Measurements from ENCODE around the gene BEAN1.
"Not testable (repeated sequence)": the region's sequence is repeated elsewhere in the genome, so short reads cannot be mapped to it uniquely, and the experiment has no call there.

Gene BEAN1

DNA sequence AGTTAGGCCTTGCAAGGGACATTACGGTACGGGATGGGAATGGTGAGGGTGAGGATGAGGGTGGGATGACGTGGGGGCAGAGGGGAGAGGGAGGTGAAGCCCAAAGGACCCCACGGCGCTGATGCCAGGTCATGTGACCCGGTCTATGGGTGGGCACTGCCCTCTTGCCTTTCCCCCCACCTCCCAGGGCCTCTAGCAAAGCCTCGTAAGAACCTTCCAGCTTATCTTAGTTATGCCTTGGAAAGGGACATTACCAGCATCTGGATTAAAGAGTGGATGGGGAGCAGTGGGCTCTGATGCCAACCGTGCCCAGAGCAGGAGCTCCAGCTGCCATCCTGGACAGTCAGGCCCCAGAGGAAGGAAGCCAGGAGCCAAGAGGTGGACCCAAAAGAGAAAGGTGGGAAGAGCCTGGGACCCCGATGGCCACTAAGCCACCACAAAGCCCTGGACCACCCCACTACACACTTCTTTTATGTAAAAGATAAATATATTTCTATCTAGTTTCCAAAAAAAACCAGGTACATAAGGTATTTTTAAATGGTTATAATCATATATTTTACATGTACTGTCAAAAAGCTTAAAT, 81.9 kb downstream of the BEAN1 start:
- no peak for DNase-seq (ENCODE audit: low read depth)

DNA sequence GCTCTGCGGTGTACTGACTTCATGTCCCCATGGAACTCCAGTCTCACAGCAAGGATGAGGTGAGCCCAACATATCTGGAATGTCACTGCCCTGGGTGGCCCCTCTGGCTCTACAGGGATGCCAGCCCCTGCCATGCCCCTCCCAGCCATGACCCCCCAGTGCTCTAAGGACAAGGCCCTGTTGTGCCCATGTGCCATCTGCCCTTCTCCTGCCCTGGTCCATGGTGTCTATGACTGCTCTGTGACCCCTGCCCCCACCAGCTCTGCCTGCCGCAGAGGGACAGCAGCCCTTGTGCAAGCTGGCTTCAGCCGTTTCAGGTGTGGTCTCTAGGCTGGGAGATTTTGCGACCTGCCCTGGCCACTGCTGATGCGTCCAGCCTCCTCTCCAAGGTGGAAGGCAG, 82.5 kb downstream of the BEAN1 start:
- no peak for DNase-seq (ENCODE audit: low read depth)

DNA sequence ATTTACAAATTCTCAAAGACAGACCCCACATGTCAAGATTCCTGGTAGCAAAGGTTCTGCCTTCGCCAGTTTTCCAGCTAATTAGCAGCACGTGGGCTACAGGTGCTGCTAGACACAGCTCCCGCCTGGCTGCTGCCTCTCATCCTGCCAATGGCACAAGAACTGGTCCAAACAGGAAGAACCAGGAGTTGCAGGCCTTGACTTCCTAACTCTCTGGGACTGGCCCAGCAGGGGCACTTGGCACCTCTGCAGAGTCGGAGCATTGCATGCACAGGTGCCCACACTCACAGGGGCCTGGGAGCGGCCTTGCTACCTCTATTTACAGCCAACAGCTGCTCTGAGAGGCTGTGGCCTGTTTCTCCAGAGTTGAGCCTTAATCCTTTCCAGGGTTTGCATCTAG, 83.2 kb downstream of the BEAN1 start:
- DNase-seq (ENCODE audit: low read depth), result no peak

DNA sequence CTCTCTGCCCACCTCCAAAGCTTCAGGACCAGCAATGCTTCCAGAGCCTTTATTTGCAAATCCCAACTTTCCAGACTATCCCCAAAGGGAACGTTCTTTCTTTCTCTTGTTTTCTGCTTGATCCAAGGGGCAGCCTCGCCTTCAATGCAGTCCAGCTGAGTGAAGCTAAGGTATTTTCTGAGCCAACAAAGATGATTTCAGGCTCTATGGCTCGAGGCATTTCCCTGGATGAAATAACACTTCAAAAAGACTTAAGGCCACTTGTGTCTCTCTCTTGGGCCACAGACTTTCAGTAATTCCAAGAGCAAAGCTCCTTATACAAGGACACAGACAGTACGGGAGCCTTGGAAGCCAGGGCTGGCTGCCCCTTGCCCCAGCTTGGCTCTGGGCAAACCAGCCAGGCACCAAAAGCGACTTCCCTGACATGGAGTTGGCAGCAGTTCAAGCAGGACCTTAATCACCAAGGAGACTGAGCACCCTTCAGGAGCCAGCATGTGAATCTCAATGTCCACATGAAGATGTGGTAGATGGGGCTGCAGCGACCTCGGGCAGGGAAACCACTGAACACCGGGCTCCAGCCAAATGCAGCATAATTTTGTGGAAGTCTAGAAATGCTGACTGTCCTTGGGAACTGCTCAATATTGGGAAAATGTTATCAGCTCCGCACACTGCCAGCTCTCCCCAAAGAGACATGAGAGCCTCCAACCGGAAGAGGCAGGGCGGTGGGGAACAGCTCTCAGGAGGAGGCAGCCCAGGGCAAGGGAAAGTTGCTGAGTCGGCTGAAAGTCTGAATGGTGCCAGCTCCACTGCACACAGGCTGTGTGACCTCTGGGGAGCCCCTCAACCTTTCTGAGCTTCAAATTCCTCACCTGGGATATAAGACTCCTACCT, 83.9 kb downstream of the BEAN1 start:
- no peak for DNase-seq (ENCODE audit: low read depth)

DNA sequence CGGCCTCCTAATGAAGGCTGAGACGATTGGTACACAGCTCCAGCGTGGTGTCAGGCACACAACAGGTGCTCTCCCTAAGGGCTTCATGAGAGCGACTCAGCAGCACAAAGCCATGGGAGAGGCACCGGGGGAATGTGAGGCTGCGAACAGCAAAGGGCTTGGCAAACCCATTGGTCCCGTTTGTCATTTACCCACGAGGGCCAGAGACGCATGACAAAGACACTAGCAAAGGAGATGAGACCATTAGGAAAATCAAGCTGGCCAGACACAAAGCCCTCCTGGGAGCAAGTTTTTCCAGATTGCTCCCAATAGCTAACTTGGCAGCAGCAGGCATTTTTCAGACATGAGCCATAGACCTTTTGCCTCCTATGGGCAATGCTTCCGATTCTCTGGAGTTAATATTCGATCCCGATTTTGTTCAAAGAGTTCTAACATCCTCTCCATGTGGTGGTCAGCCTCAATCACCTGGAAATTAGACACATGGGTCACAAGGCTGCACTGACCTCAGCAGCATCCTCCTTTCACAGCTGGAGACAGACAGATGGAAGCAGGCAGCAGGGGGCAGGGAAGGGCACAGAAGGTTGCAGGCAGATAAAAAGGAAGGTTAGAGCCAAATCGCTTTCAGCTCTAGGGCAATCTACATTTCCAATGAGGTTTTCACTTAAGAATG, 84.6 kb downstream of the BEAN1 start:
- no peak for DNase-seq (ENCODE audit: low read depth)

DNA sequence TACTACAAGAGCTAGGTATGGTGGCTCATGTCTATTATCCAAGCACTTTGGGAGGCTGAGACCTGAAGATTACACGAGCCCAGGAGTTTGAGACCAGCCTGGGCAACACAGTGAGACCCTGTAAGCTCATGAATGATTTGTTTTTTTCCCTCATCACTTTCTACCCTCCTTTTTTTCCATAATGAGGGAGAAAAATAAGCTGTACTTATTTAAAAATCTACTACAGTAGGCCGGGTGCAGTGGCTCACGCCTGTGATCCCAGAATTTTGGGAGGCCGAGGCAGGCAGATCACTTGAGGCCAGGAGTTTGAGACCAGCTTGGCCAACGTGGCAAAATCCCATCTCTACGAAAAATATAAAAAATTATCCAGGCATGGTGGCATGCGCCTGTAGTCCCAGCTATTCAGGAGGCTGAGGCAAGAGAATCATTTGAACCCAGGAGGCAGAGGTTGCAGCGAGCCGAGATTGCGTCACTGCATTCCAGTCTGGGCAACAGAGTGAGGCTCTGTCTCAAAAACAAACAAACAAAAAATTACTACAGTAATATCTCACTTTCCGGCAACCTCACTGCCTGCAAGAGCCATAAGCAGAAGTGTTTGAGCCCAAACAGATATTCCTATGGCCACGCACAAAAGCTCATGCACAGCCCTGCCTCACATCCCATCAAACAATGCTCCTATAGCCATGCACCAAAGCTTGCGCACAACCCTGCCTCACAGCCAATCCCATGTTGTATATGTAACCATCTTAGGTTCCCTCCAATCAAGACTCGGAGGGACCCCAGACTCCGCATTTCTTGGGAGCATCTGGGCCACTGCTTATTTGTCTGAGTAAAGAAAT, 85.4 kb downstream of the BEAN1 start:
- DNase-seq (ENCODE audit: low read depth), result no peak

DNA sequence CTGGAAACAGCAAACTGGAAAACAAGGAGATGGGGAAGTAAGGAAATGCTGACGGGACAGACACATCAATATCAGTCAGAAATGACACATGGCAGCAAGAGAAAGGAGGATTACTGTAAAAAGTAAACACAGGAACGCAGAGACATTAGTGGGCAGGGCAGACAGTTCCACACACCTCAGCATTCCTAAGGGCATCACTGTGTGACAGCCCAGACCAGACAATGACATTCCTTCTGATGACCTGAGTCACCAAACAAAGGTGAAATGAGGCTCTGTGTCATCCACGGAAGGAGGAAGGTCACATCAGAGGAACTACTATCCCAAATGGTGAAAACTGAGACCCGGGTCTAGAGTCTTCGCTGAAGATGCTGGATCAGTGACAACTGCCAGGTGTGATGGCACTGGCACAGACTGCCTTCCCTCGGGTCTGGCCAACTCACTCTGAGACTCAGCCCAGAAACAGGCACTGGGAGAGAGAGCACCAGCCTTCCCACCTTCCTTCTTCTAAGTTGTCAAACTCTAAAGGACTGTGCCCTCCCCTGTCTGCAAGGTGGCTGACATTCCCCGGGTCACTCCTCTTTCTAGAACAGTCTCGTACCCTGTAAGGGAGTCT, 86.1 kb downstream of the BEAN1 start:
- no peak for DNase-seq (ENCODE audit: low read depth)

DNA sequence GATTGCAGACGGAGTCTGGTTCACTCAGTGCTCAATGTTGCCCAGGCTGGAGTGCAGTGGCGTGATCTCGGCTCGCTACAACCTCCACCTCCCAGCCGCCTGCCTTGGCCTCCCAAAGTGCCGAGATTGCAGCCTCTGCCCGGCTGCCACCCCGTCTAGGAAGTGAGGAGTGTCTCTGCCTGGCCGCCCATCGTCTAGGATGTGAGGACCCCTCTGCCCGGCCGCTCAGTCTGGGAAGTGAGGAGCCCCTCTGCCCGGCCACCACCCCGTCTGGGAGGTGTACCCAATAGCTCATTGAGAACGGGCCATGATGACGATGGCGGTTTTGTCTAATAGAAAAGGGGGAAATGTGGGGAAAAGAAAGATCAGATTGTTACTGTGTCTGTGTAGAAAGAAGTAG, 87.3 kb downstream of the BEAN1 start:
- DNase-seq (ENCODE audit: low read depth), result not testable (repeated sequence)

DNA sequence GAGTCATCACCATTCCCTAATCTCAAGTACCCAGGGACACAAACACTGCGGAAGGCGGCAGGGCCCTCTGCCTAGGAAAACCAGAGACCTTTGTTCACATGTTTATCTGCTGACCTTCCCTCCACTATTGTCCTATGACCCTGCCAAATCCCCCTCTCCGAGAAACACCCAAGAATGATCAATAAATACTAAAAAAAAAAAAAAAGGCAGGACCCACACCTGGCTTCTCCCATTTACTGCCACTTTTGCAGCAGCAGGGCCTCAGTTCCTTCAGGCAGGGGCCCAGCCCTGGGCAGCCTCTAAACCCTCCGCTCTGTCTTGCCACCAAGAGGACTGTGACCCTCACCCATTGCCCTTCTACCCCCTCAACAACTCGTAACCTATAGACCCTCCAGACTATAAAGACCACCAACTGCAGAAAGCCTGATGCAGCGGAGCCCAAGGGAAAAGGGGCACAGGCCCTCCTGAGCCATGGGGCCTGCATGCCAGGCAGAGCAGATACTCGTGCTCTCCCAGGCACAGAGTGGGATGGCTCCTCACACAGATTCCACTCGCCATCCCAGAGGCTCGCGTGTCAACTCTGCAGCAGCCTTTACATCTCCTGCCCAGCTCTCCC, 88.0 kb downstream of the BEAN1 start:
- not testable (repeated sequence) for DNase-seq (ENCODE audit: low read depth)

DNA sequence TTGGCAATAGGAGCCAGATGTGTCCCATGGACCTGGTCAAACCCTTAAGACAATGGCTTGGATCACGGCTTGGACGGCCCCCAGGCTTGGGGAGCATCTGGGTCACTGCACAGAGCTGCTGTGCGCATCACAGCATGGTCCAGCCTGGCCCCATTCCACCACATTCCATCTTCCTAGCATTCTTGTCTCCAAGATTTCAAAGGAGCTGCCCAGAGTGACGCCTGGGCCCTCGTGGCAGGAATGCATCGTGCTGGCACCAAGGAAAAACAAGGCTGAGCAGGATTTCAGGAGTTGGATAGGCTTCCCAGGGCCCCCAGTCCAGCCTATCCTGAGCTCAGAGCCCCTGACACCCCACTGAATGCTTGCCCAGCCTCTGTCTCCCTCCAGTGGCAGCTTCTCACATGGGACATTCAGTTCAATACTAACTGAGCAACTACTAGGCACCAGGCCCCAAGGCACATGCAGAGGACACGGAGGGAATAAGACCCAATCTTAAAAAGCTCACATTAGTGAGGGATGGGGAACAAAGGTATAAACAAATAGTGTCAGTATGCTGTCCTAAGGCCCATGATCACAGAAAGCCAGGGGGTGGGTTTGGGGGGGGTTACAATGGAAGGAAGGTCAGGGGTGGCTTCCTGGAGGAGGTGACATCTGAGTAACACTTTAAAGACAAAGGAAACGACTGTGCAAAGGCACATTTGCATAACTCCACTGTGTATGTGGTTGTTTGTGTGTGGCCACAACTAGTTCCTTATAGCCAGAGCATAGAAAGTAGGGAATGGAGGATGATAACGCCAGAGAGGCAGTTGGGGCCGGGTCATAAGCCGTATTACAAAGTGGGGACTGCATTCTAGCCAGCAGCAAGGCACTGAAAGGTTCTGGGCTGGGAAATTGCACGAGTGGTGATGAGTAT, 88.8 kb downstream of the BEAN1 start:
- no peak for DNase-seq (ENCODE audit: low read depth)

DNA sequence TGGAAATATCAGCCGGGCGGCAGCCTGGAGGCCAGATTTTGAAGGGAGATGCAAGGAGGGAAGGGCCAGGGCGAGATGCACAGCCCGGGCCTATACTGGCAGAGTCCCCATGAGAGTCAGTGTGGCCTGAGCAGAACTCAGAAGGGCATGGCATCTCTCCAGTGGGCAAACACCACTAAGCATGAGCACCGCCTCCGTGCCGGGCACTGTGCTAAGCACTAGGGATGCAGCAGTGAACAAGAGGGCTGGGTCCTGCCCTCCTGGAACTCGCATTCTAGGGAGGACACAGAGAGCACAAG, 89.4 kb downstream of the BEAN1 start:
- DNase-seq (ENCODE audit: low read depth), result no peak

DNA sequence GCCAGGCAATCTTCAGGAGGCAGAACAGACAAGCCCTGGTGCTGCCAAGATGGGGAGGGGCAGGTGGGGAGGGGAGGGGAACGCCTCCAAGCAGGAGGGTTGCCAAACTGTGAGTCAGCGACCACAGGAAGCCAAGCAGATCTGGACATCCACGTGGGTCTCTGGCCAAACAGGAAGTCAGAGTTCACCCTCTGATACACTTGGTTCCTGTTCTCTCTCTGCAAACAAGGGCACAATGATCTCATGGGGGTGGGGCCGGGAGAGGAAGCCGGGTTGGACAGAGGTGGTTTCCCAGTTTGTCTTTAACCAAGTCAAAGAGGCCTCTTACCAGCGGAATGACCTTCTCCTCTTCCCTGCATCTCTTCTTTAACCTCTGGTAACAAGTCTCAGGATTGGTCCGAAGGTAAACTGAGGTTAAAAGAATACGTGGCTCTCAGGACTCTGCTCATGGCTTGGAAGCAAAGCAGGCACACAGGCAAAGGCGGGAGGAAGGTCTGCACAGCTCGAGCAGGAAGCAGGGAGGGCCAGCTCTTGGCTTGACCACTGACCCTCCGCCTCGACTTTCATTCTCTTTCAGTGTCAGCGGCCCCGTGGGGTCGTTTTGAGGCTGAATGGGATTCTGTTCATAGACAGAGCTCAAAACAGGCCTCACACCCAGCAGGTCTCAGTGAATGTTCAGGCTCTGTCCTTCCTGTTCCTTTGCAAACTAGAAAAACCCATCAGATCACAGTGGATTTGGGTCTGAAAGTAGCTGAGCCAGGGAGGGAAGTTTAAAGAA, 89.9 kb downstream of the BEAN1 start:
- peak; percentile 66 for DNase-seq (ENCODE audit: low read depth)

DNA sequence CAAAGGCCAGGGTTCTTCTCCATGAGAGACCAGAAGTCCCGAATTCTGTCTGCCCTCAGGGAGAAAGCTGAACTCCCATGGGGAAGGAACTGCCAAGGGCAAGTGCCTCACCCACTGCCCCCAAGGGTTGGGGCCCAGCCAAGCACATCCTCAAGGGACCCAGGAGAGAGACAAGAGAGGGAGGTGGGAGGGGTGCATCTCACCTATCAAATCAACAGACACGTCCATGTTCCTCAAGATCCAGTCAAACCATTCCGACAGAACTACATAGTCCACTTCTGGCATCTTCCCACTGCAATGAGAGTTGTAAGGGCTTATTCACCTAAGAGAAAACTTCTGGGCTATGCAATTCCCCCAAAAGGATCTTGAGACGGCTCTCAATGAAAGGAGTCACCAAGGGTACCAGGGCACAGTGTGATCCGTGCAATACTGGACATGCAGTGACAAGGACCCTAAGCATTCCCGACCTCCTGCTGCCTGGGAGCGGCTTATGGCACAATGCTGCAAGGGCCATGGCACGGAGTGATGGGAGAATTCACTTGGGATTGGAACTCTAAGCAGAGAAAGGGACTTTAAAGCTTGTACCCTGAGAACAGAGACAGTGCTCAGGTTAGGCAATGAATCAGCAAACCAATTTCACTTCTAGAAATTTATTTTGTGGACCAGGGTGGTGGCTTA, 90.6 kb downstream of the BEAN1 start:
- DNase-seq (ENCODE audit: low read depth), result no peak

DNA sequence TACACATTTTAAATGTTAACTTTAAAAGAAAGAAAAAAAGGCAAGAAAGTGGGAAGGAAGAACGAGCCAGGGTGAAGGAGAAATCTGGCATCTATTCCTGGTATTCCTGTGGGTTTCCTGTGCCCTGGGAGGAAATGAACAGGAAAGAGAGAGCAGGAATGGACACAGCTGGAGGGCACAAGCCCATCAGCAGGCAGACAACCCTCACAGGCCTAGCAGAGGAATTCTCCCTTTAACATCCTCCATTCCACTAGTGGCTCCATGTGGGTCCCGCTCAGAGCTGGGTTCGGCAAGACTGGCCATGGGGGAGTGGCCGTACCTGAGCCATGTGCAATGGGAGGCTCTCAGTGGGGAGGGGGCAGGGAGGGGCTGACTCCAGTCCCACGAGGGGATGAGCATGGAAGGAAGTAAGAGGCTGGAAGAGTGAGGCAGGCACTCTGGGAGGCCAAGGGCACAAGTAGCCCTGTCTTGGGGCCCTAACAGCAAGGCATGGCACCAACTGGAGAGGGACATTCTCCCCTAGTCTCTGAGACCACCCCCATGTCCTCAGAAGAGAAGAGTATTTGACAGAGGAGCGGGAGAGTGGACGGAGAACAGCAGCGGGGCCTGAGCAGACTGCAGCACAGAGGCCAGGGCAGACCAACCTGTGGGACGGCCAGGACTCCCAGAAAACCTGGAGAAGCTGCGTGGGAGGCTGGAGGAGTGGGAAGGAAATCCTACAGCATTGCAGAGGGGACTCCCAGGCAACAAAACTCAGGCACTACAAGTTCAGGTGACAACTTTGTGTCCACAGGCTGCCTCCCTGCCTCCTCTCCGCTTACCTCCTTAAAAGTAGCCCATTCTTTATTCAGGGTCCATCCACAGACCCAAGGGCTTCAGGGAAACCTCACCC, 92.6 kb downstream of the BEAN1 start:
- no peak for DNase-seq (ENCODE audit: low read depth)

DNA sequence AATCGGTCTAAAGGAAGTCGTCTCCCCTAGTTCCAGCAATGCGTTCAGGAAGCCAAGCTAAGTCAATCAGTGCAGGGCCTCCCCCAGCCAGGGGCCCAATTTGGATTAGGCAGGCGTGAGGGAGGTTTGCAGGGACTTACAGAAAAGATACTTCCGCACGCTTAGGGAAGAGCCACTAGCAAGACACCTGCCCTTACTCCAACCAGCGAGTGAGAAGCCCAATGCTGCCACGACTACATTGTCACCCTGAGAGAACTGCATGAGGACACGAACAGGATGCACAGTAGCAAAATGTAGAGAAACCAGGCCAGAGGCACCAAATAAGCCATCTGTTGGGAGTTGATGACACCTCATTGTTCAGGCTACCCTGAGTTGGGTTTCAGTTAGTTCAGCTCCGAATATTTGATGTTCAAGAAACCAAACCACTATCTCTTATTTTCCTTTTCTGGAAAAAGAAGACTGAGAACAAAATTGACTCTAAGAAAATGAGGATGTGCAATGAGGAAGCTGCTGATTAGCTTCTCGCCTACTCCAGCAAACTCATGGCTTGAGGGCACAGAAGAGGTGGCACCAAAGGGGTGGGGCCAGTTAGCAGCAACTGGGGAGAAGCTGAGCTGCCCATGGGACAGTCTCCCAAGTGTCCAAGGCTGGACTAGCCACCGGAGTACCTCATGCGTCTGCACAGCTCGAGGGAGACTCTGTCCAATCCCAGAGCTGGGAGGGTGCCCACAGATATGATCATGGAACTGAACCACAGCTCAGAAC, 93.5 kb downstream of the BEAN1 start:
- no peak for DNase-seq (ENCODE audit: low read depth)

DNA sequence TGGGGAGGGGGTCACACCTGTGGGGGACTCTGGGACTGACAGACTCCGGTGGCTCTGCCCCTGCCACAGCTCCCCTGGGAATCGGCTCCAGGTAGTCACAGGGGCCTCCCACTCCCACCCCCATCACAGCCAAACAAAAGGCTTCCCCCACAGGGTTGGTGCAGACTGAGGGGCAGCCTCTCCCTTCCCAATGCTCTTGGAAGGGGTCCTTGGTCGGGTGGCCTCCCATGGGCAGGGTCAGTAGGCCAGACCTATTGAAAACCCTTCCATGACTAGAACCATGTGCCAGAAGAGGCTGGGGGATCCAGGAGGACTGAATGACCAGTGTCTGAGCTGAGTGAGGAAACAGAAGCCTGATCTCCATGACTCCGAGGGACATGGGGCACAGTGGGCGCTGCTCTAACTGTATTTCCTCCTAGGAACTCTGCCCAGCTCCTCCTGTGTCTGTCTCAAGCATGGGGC, 94.2 kb downstream of the BEAN1 start:
- DNase-seq (ENCODE audit: low read depth), result no peak

Data from stimulated activated CD8-positive, alpha-beta memory T cell treated with anti-CD3 and anti-CD28 coated beads, Interleukin-12 subunit alpha, Interleukin-12 subunit beta, amount 100 ng/mL, for 4 hours (primary cell).